ENCODE data around the gene GP1BA.

The GP1BA gene

DNA sequence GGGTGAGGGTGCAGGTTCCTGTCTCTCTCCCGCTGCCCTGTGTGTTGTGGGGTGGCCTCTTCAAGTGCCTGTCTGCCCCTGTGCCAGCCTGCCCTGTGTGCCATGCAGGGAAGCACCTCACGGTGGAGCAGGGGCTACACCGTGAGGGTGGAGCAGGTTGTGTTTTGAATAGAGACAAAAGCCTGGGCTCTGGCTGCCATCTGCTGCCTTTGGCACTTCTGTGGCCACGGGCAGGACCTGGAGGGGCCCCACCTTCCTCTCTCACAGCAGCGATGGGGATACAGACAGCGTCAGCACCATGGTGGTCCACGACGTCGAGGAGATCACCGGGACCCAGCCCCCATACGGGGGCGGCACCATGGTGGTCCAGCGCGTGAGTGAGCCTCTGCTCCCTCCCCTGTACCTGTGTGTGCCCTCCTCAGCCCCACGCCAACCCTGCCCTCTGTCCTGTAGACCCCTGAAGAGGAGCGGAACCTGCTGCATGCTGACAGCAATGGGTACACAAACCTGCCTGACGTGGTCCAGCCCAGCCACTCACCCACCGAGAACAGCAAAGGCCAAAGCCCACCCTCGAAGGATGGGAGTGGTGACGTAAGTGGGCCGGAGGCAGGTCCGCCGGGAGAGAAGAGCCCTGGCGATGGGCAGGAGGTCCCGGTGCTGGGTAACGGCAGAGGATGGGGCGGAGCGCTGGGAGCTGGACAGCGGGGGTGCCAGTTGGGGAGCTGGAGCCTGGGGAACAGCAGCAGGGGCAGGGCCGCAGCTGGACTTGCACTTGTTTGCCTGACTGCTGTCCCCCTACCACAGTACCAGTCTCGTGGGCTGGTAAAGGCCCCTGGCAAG lies 38.1 kb upstream of the GP1BA start:
- no peak for DNase-seq (ENCODE audit: extremely low read depth, low read depth)
- TF ChIP-seq, protein P1, sequence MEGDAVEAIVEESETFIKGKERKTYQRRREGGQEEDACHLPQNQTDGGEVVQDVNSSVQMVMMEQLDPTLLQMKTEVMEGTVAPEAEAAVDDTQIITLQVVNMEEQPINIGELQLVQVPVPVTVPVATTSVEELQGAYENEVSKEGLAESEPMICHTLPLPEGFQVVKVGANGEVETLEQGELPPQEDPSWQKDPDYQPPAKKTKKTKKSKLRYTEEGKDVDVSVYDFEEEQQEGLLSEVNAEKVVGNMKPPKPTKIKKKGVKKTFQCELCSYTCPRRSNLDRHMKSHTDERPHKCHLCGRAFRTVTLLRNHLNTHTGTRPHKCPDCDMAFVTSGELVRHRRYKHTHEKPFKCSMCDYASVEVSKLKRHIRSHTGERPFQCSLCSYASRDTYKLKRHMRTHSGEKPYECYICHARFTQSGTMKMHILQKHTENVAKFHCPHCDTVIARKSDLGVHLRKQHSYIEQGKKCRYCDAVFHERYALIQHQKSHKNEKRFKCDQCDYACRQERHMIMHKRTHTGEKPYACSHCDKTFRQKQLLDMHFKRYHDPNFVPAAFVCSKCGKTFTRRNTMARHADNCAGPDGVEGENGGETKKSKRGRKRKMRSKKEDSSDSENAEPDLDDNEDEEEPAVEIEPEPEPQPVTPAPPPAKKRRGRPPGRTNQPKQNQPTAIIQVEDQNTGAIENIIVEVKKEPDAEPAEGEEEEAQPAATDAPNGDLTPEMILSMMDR (IDR thresholded peaks at IDR 0.05; ENCODE audit: low read depth, low read length): no peak

DNA sequence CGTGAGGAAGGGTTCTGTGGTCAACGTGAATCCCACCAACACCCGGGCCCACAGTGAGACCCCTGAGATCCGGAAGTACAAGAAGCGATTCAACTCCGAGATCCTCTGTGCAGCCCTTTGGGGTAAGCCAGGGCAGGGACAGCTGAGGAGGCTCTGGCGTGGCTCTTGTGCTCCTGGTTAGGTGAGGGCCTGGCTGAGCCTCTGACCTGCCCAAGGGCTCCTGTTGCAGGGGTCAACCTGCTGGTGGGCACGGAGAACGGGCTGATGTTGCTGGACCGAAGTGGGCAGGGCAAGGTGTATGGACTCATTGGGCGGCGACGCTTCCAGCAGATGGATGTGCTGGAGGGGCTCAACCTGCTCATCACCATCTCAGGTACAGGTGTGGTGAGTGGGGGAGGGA lies 37.0 kb upstream of the GP1BA start:
- DNase-seq (ENCODE audit: extremely low read depth, low read depth): no peak
- TF ChIP-seq, protein P1 (IDR thresholded peaks at IDR 0.05; ENCODE audit: low read depth, low read length): no peak

GRCh38 chr17:4895657-4896331 lies 36.3 kb upstream of the GP1BA start:
- TF ChIP-seq, protein P1 (IDR thresholded peaks at IDR 0.05; ENCODE audit: low read depth, low read length): no peak; the same call in 1 of the 2 replicates
- DNase-seq (ENCODE audit: extremely low read depth, low read depth): no peak

GRCh38 chr17:4896332-4897197 lies 35.5 kb upstream of the GP1BA start:
- TF ChIP-seq, protein P1 (IDR thresholded peaks at IDR 0.05; ENCODE audit: low read depth, low read length): no peak
- DNase-seq (ENCODE audit: extremely low read depth, low read depth): no peak

GRCh38 chr17:4897198-4897687 lies 34.8 kb upstream of the GP1BA start:
- TF ChIP-seq, protein P1 (IDR thresholded peaks at IDR 0.05; ENCODE audit: low read depth, low read length): no peak

GRCh38 chr17:4897785-4898184 lies 34.3 kb upstream of the GP1BA start:
- TF ChIP-seq, protein P1 (IDR thresholded peaks at IDR 0.05; ENCODE audit: low read depth, low read length): no peak

More at GRCh38 chr17:4897198-4897687, 34.8 kb upstream of the GP1BA start:
- DNase-seq (ENCODE audit: extremely low read depth, low read depth): no peak

More at GRCh38 chr17:4897785-4898184, 34.3 kb upstream of the GP1BA start:
- no peak for DNase-seq (ENCODE audit: extremely low read depth, low read depth)

Data from AG09319 (cell line).